ENCODE results near the gene TMEM123. TPM values are rescaled to one million over a fixed set of nuclear protein-coding genes. Genes with fewer than 3 reads are reported as not detected.

The TMEM123 gene
- total and polyA plus RNA-seq, 2 donors (not counting 1 experiment from before 2014, with no cell fraction given): 36.7 to 422 TPM

DNA sequence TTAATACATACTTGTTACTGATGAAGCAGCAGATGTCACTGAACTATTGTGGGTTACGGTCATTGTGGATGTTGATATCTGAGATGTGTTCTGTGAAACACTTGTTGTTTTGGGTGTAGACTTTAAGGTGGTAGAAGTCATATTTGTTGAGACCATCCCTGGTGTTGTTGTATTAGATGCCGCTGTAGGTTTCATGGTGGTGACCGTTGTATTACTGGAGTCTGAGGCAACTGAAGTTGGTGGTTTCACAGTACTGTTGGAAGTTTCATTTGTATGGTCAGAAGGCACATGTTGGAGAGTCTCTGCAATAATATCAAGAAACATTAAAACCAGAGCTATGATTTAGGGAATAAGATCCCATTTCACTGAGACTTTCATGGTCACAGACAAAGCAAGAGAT is 50.7 kb downstream of the TMEM123 start:
- Mint-ChIP-seq H3K27ac (no peak overlapping the region), H3K27me3 (no peaks in the 10 kb centered on the region), H3K4me1 (peaks cover 18% of the 10 kb centered on the region), H3K9me3 (ENCODE audit: insufficient read depth) (no peaks in the 10 kb centered on the region), H3K4me3 (no peak overlapping the region)
- DNase-seq (no peak), ATAC-seq (ENCODE audit: low read depth) (no peak)
- no peaks in the 10 kb centered on the region for H3K9me3 ChIP-seq (ENCODE audit: control extremely low read depth in 1 of 3, control insufficient read depth in 2 of 3, insufficient read depth in 1 of 3, low read length in 2 of 3)
- peak overlapping the region in 1 of 2 donors; percentile 59 for H3K27ac ChIP-seq (ENCODE audit: low read length in 2 of 2)
- WGBS (ENCODE audit: insufficient coverage): 100% methylated on average over 3 of the region's 3 CpGs
- H3K79me2 ChIP-seq (ENCODE audit: control insufficient read depth, insufficient read depth, low read length): peaks cover 14% of the 10 kb centered on the region
- H3K4me3 ChIP-seq (ENCODE audit: control extremely low read depth in 1 of 5, extremely low read depth in 1 of 5, insufficient read depth in 1 of 5, low read depth in 2 of 5, low read length in 4 of 5): no peak overlapping the region
- intact Hi-C loops (cut with micrococcal nuclease): no loop called here
- H3K4me2 ChIP-seq (replicated peaks; ENCODE audit: low read depth, low read length, poor library complexity, severe bottlenecking): no peak overlapping the region
- no peak overlapping the region for H3K9ac ChIP-seq (ENCODE audit: low read length)
- no peaks in the 10 kb centered on the region for H3K27me3 ChIP-seq (replicated peaks in 1 of 4; ENCODE audit: control extremely low read depth in 1 of 4, control insufficient read depth in 3 of 4, insufficient read depth in 4 of 4, low read length in 3 of 4)
- peaks cover 10% of the 10 kb centered on the region for H4K20me1 ChIP-seq (ENCODE audit: control insufficient read depth, insufficient read depth, low read length, poor library complexity, severe bottlenecking)
- H3K36me3 ChIP-seq (replicated peaks in 1 of 2; ENCODE audit: control extremely low read depth in 1 of 2, control insufficient read depth in 1 of 2, extremely low read depth in 1 of 2, insufficient read depth in 2 of 2, low read length in 1 of 2): peaks cover 5 to 54% of the 10 kb centered on the region in 2 experiments
- no peaks in the 10 kb centered on the region for H3K4me1 ChIP-seq (ENCODE audit: control insufficient read depth in 2 of 2, insufficient read depth in 2 of 2, low read length in 2 of 2)
- ChIA-PET POLR2A (no interaction called here), CTCF (interaction anchor here (1.4 to 2.4 kb wide), 3 partner anchors 11 to 94 kb away, joined by 4 to 8 read pairs (median 7); no protein-coding TSS in a partner anchor)
- TF ChIP-seq, protein P1, sequence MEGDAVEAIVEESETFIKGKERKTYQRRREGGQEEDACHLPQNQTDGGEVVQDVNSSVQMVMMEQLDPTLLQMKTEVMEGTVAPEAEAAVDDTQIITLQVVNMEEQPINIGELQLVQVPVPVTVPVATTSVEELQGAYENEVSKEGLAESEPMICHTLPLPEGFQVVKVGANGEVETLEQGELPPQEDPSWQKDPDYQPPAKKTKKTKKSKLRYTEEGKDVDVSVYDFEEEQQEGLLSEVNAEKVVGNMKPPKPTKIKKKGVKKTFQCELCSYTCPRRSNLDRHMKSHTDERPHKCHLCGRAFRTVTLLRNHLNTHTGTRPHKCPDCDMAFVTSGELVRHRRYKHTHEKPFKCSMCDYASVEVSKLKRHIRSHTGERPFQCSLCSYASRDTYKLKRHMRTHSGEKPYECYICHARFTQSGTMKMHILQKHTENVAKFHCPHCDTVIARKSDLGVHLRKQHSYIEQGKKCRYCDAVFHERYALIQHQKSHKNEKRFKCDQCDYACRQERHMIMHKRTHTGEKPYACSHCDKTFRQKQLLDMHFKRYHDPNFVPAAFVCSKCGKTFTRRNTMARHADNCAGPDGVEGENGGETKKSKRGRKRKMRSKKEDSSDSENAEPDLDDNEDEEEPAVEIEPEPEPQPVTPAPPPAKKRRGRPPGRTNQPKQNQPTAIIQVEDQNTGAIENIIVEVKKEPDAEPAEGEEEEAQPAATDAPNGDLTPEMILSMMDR (IDR thresholded peaks at IDR 0.05): no peak
- no peak for TF ChIP-seq EZH2 (IDR thresholded peaks at IDR 0.05; ENCODE audit: borderline replicate concordance, insufficient read depth, low read depth, low read length, poor library complexity, severe bottlenecking)
- no peak overlapping the region for H2AFZ ChIP-seq (ENCODE audit: insufficient read depth, low read depth, low read length, poor library complexity, severe bottlenecking)

DNA sequence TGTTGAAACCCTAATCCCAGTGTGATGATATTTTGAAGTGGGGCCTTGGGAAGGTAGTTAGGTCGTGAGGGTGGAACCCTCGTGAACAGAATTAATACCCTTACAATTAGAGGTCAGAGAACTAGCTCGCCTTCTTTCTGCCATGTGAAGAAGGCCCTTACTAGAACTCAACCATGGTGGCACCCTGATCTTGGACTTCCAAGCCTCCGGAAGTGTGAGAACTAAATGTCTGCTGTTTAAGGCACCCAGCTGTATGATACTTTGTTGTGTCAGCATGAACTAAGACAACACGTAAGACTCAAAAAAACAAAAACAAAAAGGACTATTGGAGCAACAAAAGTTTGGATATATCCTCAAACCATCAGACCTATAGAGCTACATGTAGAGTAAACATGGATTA is 52.0 kb downstream of the TMEM123 start:
- ATAC-seq (ENCODE audit: low read depth) (no peak), DNase-seq (no peak)
- peaks cover 10 to 50% of the 10 kb centered on the region in 2 experiments for H3K36me3 ChIP-seq (replicated peaks in 1 of 2; ENCODE audit: control extremely low read depth in 1 of 2, control insufficient read depth in 1 of 2, extremely low read depth in 1 of 2, insufficient read depth in 2 of 2, low read length in 1 of 2)
- H3K27ac Mint-ChIP-seq: no peak overlapping the region
- TF ChIP-seq, protein P1 (IDR thresholded peaks at IDR 0.05): no peak
- TF ChIP-seq EZH2 (IDR thresholded peaks at IDR 0.05; ENCODE audit: borderline replicate concordance, insufficient read depth, low read depth, low read length, poor library complexity, severe bottlenecking): no peak
- peaks cover 2% of the 10 kb centered on the region for H3K79me2 ChIP-seq (ENCODE audit: control insufficient read depth, insufficient read depth, low read length)
- no peak overlapping the region for H3K4me2 ChIP-seq (replicated peaks; ENCODE audit: low read depth, low read length, poor library complexity, severe bottlenecking)
- intact Hi-C loops (cut with micrococcal nuclease): no loop called here
- no peak overlapping the region for H3K9ac ChIP-seq (ENCODE audit: low read length)
- H3K4me3 Mint-ChIP-seq: no peak overlapping the region
- H3K27ac ChIP-seq (ENCODE audit: low read length in 2 of 2): no peak overlapping the region
- H4K20me1 ChIP-seq (ENCODE audit: control insufficient read depth, insufficient read depth, low read length, poor library complexity, severe bottlenecking): no peaks in the 10 kb centered on the region
- no peak overlapping the region for H3K4me3 ChIP-seq (ENCODE audit: control extremely low read depth in 1 of 5, extremely low read depth in 1 of 5, insufficient read depth in 1 of 5, low read depth in 2 of 5, low read length in 4 of 5)
- H3K27me3 ChIP-seq (replicated peaks in 1 of 4; ENCODE audit: control extremely low read depth in 1 of 4, control insufficient read depth in 3 of 4, insufficient read depth in 4 of 4, low read length in 3 of 4): no peaks in the 10 kb centered on the region
- ChIA-PET CTCF (interaction anchor here (0.8 to 2.8 kb wide), 5 partner anchors 10 to 212 kb away, joined by 7 to 18 read pairs (median 8); no protein-coding TSS in a partner anchor), POLR2A (no interaction called here)
- H3K4me1 Mint-ChIP-seq: peaks cover 22% of the 10 kb centered on the region
- no CpG with 5 or more reads among the region's 5 CpGs for WGBS (ENCODE audit: insufficient coverage)
- H3K4me1 ChIP-seq (ENCODE audit: control insufficient read depth in 2 of 2, insufficient read depth in 2 of 2, low read length in 2 of 2): no peaks in the 10 kb centered on the region
- no peaks in the 10 kb centered on the region for H3K27me3 Mint-ChIP-seq
- H3K9me3 ChIP-seq (ENCODE audit: control extremely low read depth in 1 of 3, control insufficient read depth in 2 of 3, insufficient read depth in 1 of 3, low read length in 2 of 3): no peaks in the 10 kb centered on the region
- no peaks in the 10 kb centered on the region for H3K9me3 Mint-ChIP-seq (ENCODE audit: insufficient read depth)
- H2AFZ ChIP-seq (ENCODE audit: insufficient read depth, low read depth, low read length, poor library complexity, severe bottlenecking): no peak overlapping the region

All from B cell (primary cell).